Measurements from ENCODE around the gene TENM4.

GRCh38 chr11:78720281-78720989 lies 720.4 kb downstream of the TENM4 start:
- no peak for TF ChIP-seq CTCF (IDR thresholded peaks at IDR 0.05; ENCODE audit: low read depth, low read length, poor library complexity, severe bottlenecking)
- no peak for TF ChIP-seq EZH2phosphoT487 (IDR thresholded peaks at IDR 0.05; ENCODE audit: borderline replicate concordance, low read length)

Measured in DOHH2 (cell line).